ENCODE results near the gene TCF19. TPM values are rescaled to one million over a fixed set of nuclear protein-coding genes. Genes with fewer than 3 reads are reported as not detected.

Gene TCF19
- total RNA-seq, 2 donors from 2014 or later: 7.6 to 10.0 TPM

GRCh38 chr6:31113861-31114540, 44.4 kb upstream of the TCF19 start:
- H3K27me3 ChIP-seq (replicated peaks; ENCODE audit: insufficient read depth): peaks cover 2% of the 10 kb centered on the region
- H3K36me3 ChIP-seq: no peaks in the 10 kb centered on the region
- no peak for DNase-seq (ENCODE audit: low spot score)
- H3K4me3 ChIP-seq: no peak overlapping the region
- no peak for TF ChIP-seq CTCF (IDR thresholded peaks at IDR 0.05)
- no peak for TF ChIP-seq POLR2A (IDR thresholded peaks at IDR 0.05)
- TF ChIP-seq POLR2AphosphoS5 (IDR thresholded peaks at IDR 0.05): no peak
- H3K4me1 ChIP-seq (replicated peaks): peaks cover 5% of the 10 kb centered on the region
- no peaks in the 10 kb centered on the region for H3K9me3 ChIP-seq
- intact Hi-C loops (cut with DNase I): no loop called here
- peak overlapping the region; percentile 61 to 76 for H3K27ac ChIP-seq
- WGBS: 82% methylated on average over 7 of the region's 7 CpGs

- 6% methylated on average over 3 of the region's 3 CpGs for WGBS
- Histone ChIP-seq H3K27me3 (replicated peaks; ENCODE audit: insufficient read depth) (peaks cover 2% of the 10 kb centered on the region), H3K4me3 (peak within 1 kb of the TSS in 1 of 2 donors; percentile 13), H3K27ac (peak within 1 kb of the TSS; percentile 61 to 76), H3K36me3 (no peaks in the 10 kb centered on the region), H3K4me1 (replicated peaks) (peaks cover 5% of the 10 kb centered on the region), H3K9me3 (no peaks in the 10 kb centered on the region)
- TF ChIP-seq POLR2A (IDR thresholded peaks at IDR 0.05) (no peak), POLR2AphosphoS5 (IDR thresholded peaks at IDR 0.05) (peak; percentile 65)
- intact Hi-C loops (cut with DNase I): no loop called here
- DNase-seq (ENCODE audit: low spot score): peak; percentile 80
These were observed 43.9 kb upstream of the TCF19 start, which contains the start of gene PSORS1C1 for GRCh38 chr6:31114541-31114878. Gene PSORS1C1, plus strand, starts transcription at chr6:31114800. Its CDS starts 14,833 bp downstream, at chr6:31129633.

- intact Hi-C loops (cut with DNase I): no loop called here
- Histone ChIP-seq H3K9me3 (no peaks in the 10 kb centered on the region), H3K27ac (peak overlapping the region; percentile 61 to 76), H3K27me3 (replicated peaks; ENCODE audit: insufficient read depth) (peaks cover under 1% of the 10 kb centered on the region), H3K4me1 (replicated peaks) (peaks cover 5% of the 10 kb centered on the region), H3K4me3 (peak overlapping the region in 1 of 2 donors; percentile 13), H3K36me3 (no peaks in the 10 kb centered on the region)
- TF ChIP-seq CTCF (IDR thresholded peaks at IDR 0.05) (peak in 2 of 4 experiments; percentile 19 to 51), POLR2A (IDR thresholded peaks at IDR 0.05) (no peak)
- WGBS: 65% methylated on average over 9 of the region's 9 CpGs
- peak; percentile 43 for DNase-seq (ENCODE audit: low spot score)
These were observed 43.2 kb upstream of the TCF19 start for GRCh38 chr6:31114970-31115849.

GRCh38 chr6:31115941-31116560, 42.3 kb upstream of the TCF19 start:
- DNase-seq (ENCODE audit: low spot score): no peak
- intact Hi-C loops (cut with DNase I): no loop called here
- Histone ChIP-seq H3K9me3 (no peaks in the 10 kb centered on the region), H3K36me3 (no peaks in the 10 kb centered on the region), H3K4me1 (replicated peaks) (peaks cover 5% of the 10 kb centered on the region), H3K27ac (no peak overlapping the region), H3K27me3 (replicated peaks; ENCODE audit: insufficient read depth) (no peaks in the 10 kb centered on the region), H3K4me3 (no peak overlapping the region)
- WGBS: 95% methylated on average over 12 of the region's 12 CpGs
- TF ChIP-seq POLR2AphosphoS5 (IDR thresholded peaks at IDR 0.05) (no peak), POLR2A (IDR thresholded peaks at IDR 0.05) (no peak), CTCF (IDR thresholded peaks at IDR 0.05) (no peak)

All from prostate gland (tissue), 2 donors.